Astrocyte (in vitro differentiated cells and primary cell): ENCODE data around the gene HSD17B12.

Experiments used
- CTCF ChIP-seq: IDR thresholded peaks from 2 replicates; pipeline ENCODE4 v1.5.1; 2011; ENCODE audit warnings: low read depth, mild to moderate bottlenecking, inconsistent platforms, low read length, moderate library complexity; ENCODE audit not compliant: insufficient read depth
- EZH2 ChIP-seq: IDR thresholded peaks from 2 replicates; pipeline ENCODE4 v1.6.1; 2012; ENCODE audit warnings: mild to moderate bottlenecking, low read length, inconsistent platforms; ENCODE audit not compliant: insufficient read depth

GRCh38 chr11:43905813-43906241, 225.3 kb downstream of the HSD17B12 start:
- no peak for TF ChIP-seq CTCF
- no peak for TF ChIP-seq EZH2
